ENCODE data around the gene CASTOR2. TPM values are rescaled to one million over a fixed set of nuclear protein-coding genes. Genes with fewer than 3 reads are reported as not detected.
"Not testable (repeated sequence)": the region's sequence is repeated elsewhere in the genome, so short reads cannot be mapped to it uniquely, and the experiment has no call there.

CASTOR2 gene
- total RNA-seq = 9.8 TPM
- polyA plus RNA-seq = 1 to 10 TPM in 1 of 4 donors, under 1 TPM in 3; 0.31 to 1.7 (median 0.78) TPM

GRCh38 chr7:74964511-74965119 lies at the start of gene CASTOR2:
TSS of gene CASTOR2 (plus strand) at chr7:74964705. CDS start at chr7:74964986, 281 bp downstream.
- H3K4me1 Mint-ChIP-seq; H3K4me3 ChIP-seq (ENCODE audit: low read depth, low read length); H3K27me3 ChIP-seq (ENCODE audit: control insufficient read depth, insufficient read depth, low read length); H3K9me3 ChIP-seq (ENCODE audit: control insufficient read depth in 2 of 2, low read length in 2 of 2); H3K27ac ChIP-seq (ENCODE audit: insufficient read depth, low read length, poor library complexity, severe bottlenecking); H3K36me3 ChIP-seq (ENCODE audit: control insufficient read depth, insufficient read depth, low read length); H3K27ac Mint-ChIP-seq; H3K27me3 Mint-ChIP-seq; H3K9me3 Mint-ChIP-seq; H3K4me1 ChIP-seq (ENCODE audit: control insufficient read depth, insufficient read depth, low read length, poor library complexity, severe bottlenecking); H3K36me3 Mint-ChIP-seq: not testable (repeated sequence)
- ATAC-seq (ENCODE audit: low read depth in 2 of 2) (peak; percentile 90 to 91), DNase-seq (peak in 2 of 3 donors; percentile 72 to 83)
- H3K4me3 Mint-ChIP-seq = peak within 1 kb of the TSS in 3 of 4 donors; percentile 41 to 58 (median 46)

- not testable (repeated sequence) for H3K27me3 Mint-ChIP-seq; H3K36me3 Mint-ChIP-seq; ATAC-seq (ENCODE audit: low read depth in 2 of 2); H3K27ac ChIP-seq (ENCODE audit: insufficient read depth, low read length, poor library complexity, severe bottlenecking); H3K4me1 Mint-ChIP-seq; DNase-seq; H3K9me3 ChIP-seq (ENCODE audit: control insufficient read depth in 2 of 2, low read length in 2 of 2); H3K27ac Mint-ChIP-seq; H3K4me3 Mint-ChIP-seq; H3K9me3 Mint-ChIP-seq; H3K27me3 ChIP-seq (ENCODE audit: control insufficient read depth, insufficient read depth, low read length); H3K36me3 ChIP-seq (ENCODE audit: control insufficient read depth, insufficient read depth, low read length); H3K4me3 ChIP-seq (ENCODE audit: low read depth, low read length); H3K4me1 ChIP-seq (ENCODE audit: control insufficient read depth, insufficient read depth, low read length, poor library complexity, severe bottlenecking)
These were observed 42.1 kb upstream of the CASTOR2 start for GRCh38 chr7:74922321-74922890.

- ATAC-seq (ENCODE audit: low read depth in 2 of 2); H3K27ac Mint-ChIP-seq: not testable (repeated sequence)
These were observed 40.9 kb upstream of the CASTOR2 start for GRCh38 chr7:74923644-74924043.

GRCh38 chr7:74926968-74927367 lies 37.5 kb upstream of the CASTOR2 start:
- DNase-seq; H3K27me3 Mint-ChIP-seq; H3K4me1 ChIP-seq (ENCODE audit: control insufficient read depth, insufficient read depth, low read length, poor library complexity, severe bottlenecking); H3K27ac ChIP-seq (ENCODE audit: insufficient read depth, low read length, poor library complexity, severe bottlenecking); H3K9me3 ChIP-seq (ENCODE audit: control insufficient read depth in 2 of 2, low read length in 2 of 2); H3K4me3 Mint-ChIP-seq; H3K9me3 Mint-ChIP-seq; H3K36me3 ChIP-seq (ENCODE audit: control insufficient read depth, insufficient read depth, low read length); H3K4me1 Mint-ChIP-seq; H3K27ac Mint-ChIP-seq; H3K36me3 Mint-ChIP-seq; H3K4me3 ChIP-seq (ENCODE audit: low read depth, low read length); H3K27me3 ChIP-seq (ENCODE audit: control insufficient read depth, insufficient read depth, low read length); ATAC-seq (ENCODE audit: low read depth in 2 of 2): not testable (repeated sequence)

More at GRCh38 chr7:74923644-74924043, 40.9 kb upstream of the CASTOR2 start:
- not testable (repeated sequence) for H3K4me1 Mint-ChIP-seq; H3K36me3 Mint-ChIP-seq; H3K4me1 ChIP-seq (ENCODE audit: control insufficient read depth, insufficient read depth, low read length, poor library complexity, severe bottlenecking); H3K4me3 ChIP-seq (ENCODE audit: low read depth, low read length); H3K27me3 ChIP-seq (ENCODE audit: control insufficient read depth, insufficient read depth, low read length); H3K9me3 ChIP-seq (ENCODE audit: control insufficient read depth in 2 of 2, low read length in 2 of 2); H3K36me3 ChIP-seq (ENCODE audit: control insufficient read depth, insufficient read depth, low read length); H3K27ac ChIP-seq (ENCODE audit: insufficient read depth, low read length, poor library complexity, severe bottlenecking); H3K27me3 Mint-ChIP-seq; H3K4me3 Mint-ChIP-seq; H3K9me3 Mint-ChIP-seq; DNase-seq

GRCh38 chr7:74931563-74932328 lies 32.8 kb upstream of the CASTOR2 start:
- H3K9me3 Mint-ChIP-seq; H3K9me3 ChIP-seq (ENCODE audit: control insufficient read depth in 2 of 2, low read length in 2 of 2); ATAC-seq (ENCODE audit: low read depth in 2 of 2); H3K27me3 ChIP-seq (ENCODE audit: control insufficient read depth, insufficient read depth, low read length); H3K27ac ChIP-seq (ENCODE audit: insufficient read depth, low read length, poor library complexity, severe bottlenecking); H3K36me3 ChIP-seq (ENCODE audit: control insufficient read depth, insufficient read depth, low read length); H3K27ac Mint-ChIP-seq; H3K4me1 Mint-ChIP-seq; DNase-seq; H3K36me3 Mint-ChIP-seq; H3K4me1 ChIP-seq (ENCODE audit: control insufficient read depth, insufficient read depth, low read length, poor library complexity, severe bottlenecking); H3K4me3 ChIP-seq (ENCODE audit: low read depth, low read length); H3K27me3 Mint-ChIP-seq; H3K4me3 Mint-ChIP-seq: not testable (repeated sequence)

- H3K27me3 Mint-ChIP-seq; ATAC-seq (ENCODE audit: low read depth in 2 of 2); H3K4me3 Mint-ChIP-seq; H3K9me3 Mint-ChIP-seq; H3K9me3 ChIP-seq (ENCODE audit: control insufficient read depth in 2 of 2, low read length in 2 of 2); H3K36me3 Mint-ChIP-seq; H3K27me3 ChIP-seq (ENCODE audit: control insufficient read depth, insufficient read depth, low read length); H3K4me1 ChIP-seq (ENCODE audit: control insufficient read depth, insufficient read depth, low read length, poor library complexity, severe bottlenecking); H3K27ac ChIP-seq (ENCODE audit: insufficient read depth, low read length, poor library complexity, severe bottlenecking); DNase-seq; H3K4me1 Mint-ChIP-seq; H3K4me3 ChIP-seq (ENCODE audit: low read depth, low read length); H3K36me3 ChIP-seq (ENCODE audit: control insufficient read depth, insufficient read depth, low read length); H3K27ac Mint-ChIP-seq: not testable (repeated sequence)
These were observed 25.1 kb upstream of the CASTOR2 start for GRCh38 chr7:74939429-74939828.

GRCh38 chr7:74941302-74942069 lies 23.0 kb upstream of the CASTOR2 start:
- not testable (repeated sequence) for H3K4me1 ChIP-seq (ENCODE audit: control insufficient read depth, insufficient read depth, low read length, poor library complexity, severe bottlenecking); H3K4me3 Mint-ChIP-seq; H3K27ac Mint-ChIP-seq; H3K27me3 ChIP-seq (ENCODE audit: control insufficient read depth, insufficient read depth, low read length); H3K27me3 Mint-ChIP-seq; DNase-seq; H3K36me3 ChIP-seq (ENCODE audit: control insufficient read depth, insufficient read depth, low read length); H3K9me3 Mint-ChIP-seq; H3K4me1 Mint-ChIP-seq; H3K9me3 ChIP-seq (ENCODE audit: control insufficient read depth in 2 of 2, low read length in 2 of 2); H3K27ac ChIP-seq (ENCODE audit: insufficient read depth, low read length, poor library complexity, severe bottlenecking); ATAC-seq (ENCODE audit: low read depth in 2 of 2); H3K4me3 ChIP-seq (ENCODE audit: low read depth, low read length); H3K36me3 Mint-ChIP-seq

Data from CD4-positive, CD25-positive, alpha-beta regulatory T cell (primary cell).